SU-DHL-6 (cell line): ENCODE measurements around the gene CSK.

Experiments used
- CTCF ChIP-seq: fragments of 200-600 bp; sonication (generic); IDR thresholded peaks from one replicate; pipeline ENCODE4 v1.5.1; 2017; ENCODE audit warnings: antibody characterized with exemption, mild to moderate bottlenecking, low read length, moderate library complexity; ENCODE audit not compliant: insufficient read depth, poor library complexity, severe bottlenecking
- EZH2phosphoT487 ChIP-seq: fragments of 200-600 bp; sonication (generic), shearing (Covaris generic); conservative IDR thresholded peaks from 2 replicates; pipeline ENCODE4 v1.6.1; 2018; ENCODE audit warnings: mild to moderate bottlenecking, antibody characterized with exemption, low read length, moderate library complexity, mixed read lengths

- TF ChIP-seq CTCF (no peak), EZH2phosphoT487 (no peak)
These were observed 1.1 kb upstream of the CSK start for GRCh38 chr15:74780523-74781430.
